Endothelial cell of umbilical vein (primary cell): Measurements from ENCODE around the gene GABRA5. TPM values are rescaled to one million over a fixed set of nuclear protein-coding genes. Genes with fewer than 3 reads are reported as not detected.

Experiments
- BruUV-seq: library from RNA; stranded (reverse); fragments of 400-500 nt; replicated peaks from 2 replicates; lab custom pipeline; 2021; lab: Mats Ljungman, UMichigan
- CTCF ChIA-PET: fragments of 300-600, 350-600 bp; sonication (Branson Sonifier 250); formaldehyde crosslinking; loops from one replicate; lab custom pipeline; 2021; ENCODE audit warnings: antibody characterized with exemption, inconsistent platforms; lab: Charles Lee
- POLR2A ChIA-PET: fragments of 300-600, 350-600 bp; sonication (Branson Sonifier 250); formaldehyde crosslinking; loops from one replicate; lab custom pipeline; 2021; ENCODE audit warnings: antibody characterized with exemption, inconsistent platforms; lab: Charles Lee
- DNase-seq: peaks from one replicate; pipeline ENCODE4 v3.0.0-alpha.2; 2011; ENCODE audit warnings: low read depth, low spot score
- FAIRE-seq: peaks from 2 replicates; lab custom pipeline; 2011; peaks lifted over from hg19 to GRCh38; lab: Jason Lieb, UNC
- H2AFZ ChIP-seq: 2 replicates; pipeline ENCODE4 v1.6.0; 2012; ENCODE audit warnings: low read depth, low read length, control low read depth, inconsistent platforms
- H3K27ac ChIP-seq: 2 replicates; pipeline ENCODE4 v1.5.1; 2011; ENCODE audit warnings: low read depth, mild to moderate bottlenecking, control low read depth, low read length, moderate library complexity; ENCODE audit not compliant: insufficient read depth
- H3K27me3 ChIP-seq, 2 experiments: 2 replicates each; pipeline versions ENCODE4 v1.6.0 to v1.6.1; 2011; ENCODE audit warnings: low read length in 2 of 2, mixed read lengths in 1 of 2; ENCODE audit not compliant: control insufficient read depth in 2 of 2, insufficient read depth in 2 of 2
- H3K36me3 ChIP-seq, 2 experiments: 2 replicates in 1 of 2; 3 replicates in 1 of 2; pipeline ENCODE4 v1.5.1; 2011; ENCODE audit warnings: low read length in 2 of 2, mild to moderate bottlenecking in 1 of 2, moderate library complexity in 1 of 2; ENCODE audit not compliant: control insufficient read depth in 2 of 2, insufficient read depth in 2 of 2; ENCODE audit errors: extremely low read depth in 1 of 2
- H3K4me1 ChIP-seq: 3 replicates; pipeline ENCODE4 v1.5.1; 2011; ENCODE audit warnings: mild to moderate bottlenecking, low read length; ENCODE audit not compliant: control insufficient read depth, insufficient read depth; ENCODE audit errors: extremely low read depth
- H3K4me2 ChIP-seq: 2 replicates; pipeline ENCODE4 v1.6.1; 2011; ENCODE audit warnings: low read length, control low read depth, mixed read lengths; ENCODE audit not compliant: insufficient read depth
- H3K4me3 ChIP-seq, 3 experiments: fragments of 200-600 bp in 1 of 3; sonication (generic), shearing (Covaris generic) in 1 of 3; replicated peaks in 1 of 3; 2 replicates each; pipeline ENCODE4 v1.5.1; 2011 to 2016; ENCODE audit warnings: control low read depth in 3 of 3, low read length in 3 of 3, mild to moderate bottlenecking in 2 of 3, inconsistent platforms in 1 of 3, low read depth in 1 of 3, moderate library complexity in 1 of 3; ENCODE audit not compliant: insufficient read depth in 1 of 3
- H3K79me2 ChIP-seq: 2 replicates; pipeline ENCODE4 v1.6.0; 2012; ENCODE audit warnings: low read length, inconsistent platforms; ENCODE audit not compliant: control insufficient read depth, insufficient read depth
- H3K9ac ChIP-seq: replicated peaks from 2 replicates; pipeline ENCODE3; 2011; ENCODE audit warnings: low read length, control low read depth; ENCODE audit not compliant: insufficient read depth; ENCODE audit errors: extremely low read depth
- H3K9me1 ChIP-seq: replicated peaks from 3 replicates; pipeline ENCODE4 v1.6.0; 2011; ENCODE audit warnings: mild to moderate bottlenecking, low read length; ENCODE audit not compliant: control insufficient read depth, insufficient read depth; ENCODE audit errors: extremely low read depth
- H3K9me3 ChIP-seq: replicated peaks from 2 replicates; pipeline ENCODE4 v1.5.1; 2012; ENCODE audit warnings: low read length, inconsistent platforms; ENCODE audit not compliant: control insufficient read depth, insufficient read depth
- H4K20me1 ChIP-seq: replicated peaks from 2 replicates; pipeline ENCODE3; 2011; ENCODE audit warnings: mild to moderate bottlenecking, low read length; ENCODE audit not compliant: control insufficient read depth, insufficient read depth; ENCODE audit errors: extremely low read depth
- CTCF ChIP-seq, 2 donors: IDR thresholded peaks; 1 replicate in 1 of 2; 2 replicates in 1 of 2; pipeline ENCODE4 v1.5.1; 2011; ENCODE audit warnings: low read length in 2 of 2, mild to moderate bottlenecking in 2 of 2, moderate library complexity in 2 of 2, control low read depth in 1 of 2, inconsistent platforms in 1 of 2, low read depth in 1 of 2; ENCODE audit not compliant: insufficient read depth in 1 of 2; ENCODE audit errors: extremely low read depth in 1 of 2
- EZH2 ChIP-seq: IDR thresholded peaks from 2 replicates; pipeline ENCODE4 v1.6.1; 2012; ENCODE audit warnings: borderline replicate concordance, low read depth, mild to moderate bottlenecking, moderate library complexity, low read length, inconsistent platforms; ENCODE audit not compliant: severe bottlenecking
- FOS ChIP-seq: IDR thresholded peaks from 2 replicates; pipeline ENCODE4 v1.6.1; 2011; ENCODE audit warnings: mild to moderate bottlenecking, low read length, moderate library complexity, borderline replicate concordance; ENCODE audit not compliant: insufficient read depth
- GATA2 ChIP-seq: IDR thresholded peaks from 2 replicates; pipeline ENCODE4 v1.7.0; 2011; ENCODE audit warnings: low read depth, mild to moderate bottlenecking, moderate library complexity, mixed read lengths, low read length; ENCODE audit not compliant: insufficient read length, insufficient read depth
- POLR2A ChIP-seq: IDR thresholded peaks from 2 replicates; pipeline ENCODE4 v1.6.1; 2012; ENCODE audit warnings: low read depth, mild to moderate bottlenecking, control low read depth, low read length
- POLR2AphosphoS5 ChIP-seq: IDR thresholded peaks from 2 replicates; pipeline ENCODE4 v1.6.1; 2012; ENCODE audit warnings: low read depth, mild to moderate bottlenecking, control low read depth, low read length, moderate library complexity; ENCODE audit not compliant: insufficient read depth
- dilution Hi-C: fragments of 300-500 bp; cut with MboI; formaldehyde crosslinking; loops from one replicate; pipeline ENCODE4 v1.15.0; 2019; ENCODE audit warnings: low sequenced_read_pairs; ENCODE audit not compliant: extremely low pct_ligation_motif_present
- intact Hi-C: fragments of 100-400 bp; cut with micrococcal nuclease; formaldehyde crosslinking; loops from one replicate; pipeline ENCODE4 v1.10.0; 2022
- polyA plus RNA-seq, 4 experiments: library from polyadenylated mRNA; depleted of rRNA in 3 of 4; stranded (reverse) in 3 of 4; unstranded in 1 of 4; fragments of >200 nt; gene quantifications; 2 replicates each; pipeline versions ENCODE4 v1.2.1 to v1.2.3, GENCODE V29; 2011 to 2012; ENCODE audit warnings: missing spikeins in 1 of 4
- total RNA-seq: library from RNA; stranded (reverse); gene quantifications from 2 replicates; pipeline ENCODE4 v1.2.3, GENCODE V29; 2021

The GABRA5 gene
- total and polyA plus RNA-seq, 2 donors (not counting 3 experiments of a cell fraction or from before 2014, with no cell fraction given): not detected

DNA sequence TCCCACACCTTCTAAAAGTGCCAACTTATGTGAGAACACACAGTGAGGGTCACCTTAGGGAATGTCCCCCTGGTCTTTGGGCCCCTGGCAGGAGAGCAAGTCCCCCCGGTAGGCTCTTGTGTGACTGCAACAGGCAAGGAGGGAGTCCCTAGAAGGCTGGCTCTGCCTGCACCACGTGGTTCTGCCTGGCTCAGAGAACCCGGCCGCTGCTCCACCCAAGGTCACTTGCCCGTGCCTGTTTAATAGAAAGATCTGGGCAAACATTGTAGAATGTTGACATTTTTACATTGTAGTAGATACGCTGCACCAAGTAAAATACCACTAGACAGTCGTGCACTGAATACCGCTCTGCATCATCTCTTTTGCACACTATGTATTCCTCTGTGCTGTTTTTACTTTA is 21.9 kb downstream of the GABRA5 start:
- no peaks in the 10 kb centered on the region for H3K9me1 ChIP-seq
- TF ChIP-seq EZH2: no peak
- no peak for TF ChIP-seq CTCF (IDR thresholded peaks at IDR 0.05; ENCODE audit: extremely low read depth in 1 of 2, insufficient read depth in 1 of 2, low read depth in 1 of 2, low read length in 2 of 2)
- no peak for TF ChIP-seq POLR2A
- TF ChIP-seq FOS: no peak
- no peak for TF ChIP-seq POLR2AphosphoS5
- TF ChIP-seq GATA2: no peak
- DNase-seq (no peak), FAIRE-seq (no peak)
- H3K4me2 ChIP-seq: no peak overlapping the region
- H2AFZ ChIP-seq: no peak overlapping the region
- POLR2A ChIA-PET: no interaction called here
- no peaks in the 10 kb centered on the region for H3K79me2 ChIP-seq
- H3K36me3 ChIP-seq: no peaks in the 10 kb centered on the region
- no peak overlapping the region for H3K27ac ChIP-seq
- CTCF ChIA-PET: interaction anchor here (0.6 to 1.2 kb wide), 5 partner anchors 8 to 1237 kb away, joined by 3 to 4 read pairs (median 4); no protein-coding TSS in a partner anchor
- no peak overlapping the region for H3K9ac ChIP-seq
- H3K4me3 ChIP-seq: no peak overlapping the region
- intact Hi-C loops: loop anchor here (2.0 kb wide), 1 partner anchor 128 kb away; no protein-coding TSS in a partner anchor
- no peaks in the 10 kb centered on the region for H3K9me3 ChIP-seq
- no TSS peak for BruUV-seq
- H3K27me3 ChIP-seq: no peaks in the 10 kb centered on the region
- dilution Hi-C loops: no loop called here
- H3K4me1 ChIP-seq: no peaks in the 10 kb centered on the region
- no peaks in the 10 kb centered on the region for H4K20me1 ChIP-seq
